Caco-2 (cell line): ENCODE data around the gene CBFA2T2. TPM values are rescaled to one million over a fixed set of nuclear protein-coding genes. Genes with fewer than 3 reads are reported as not detected.

Source experiments
- BruUV-seq: library from RNA; stranded (reverse); fragments of 400-500 nt; replicated peaks from 2 replicates; lab custom pipeline; 2021; lab: Mats Ljungman, UMichigan
- CTCF ChIA-PET: fragments of 300-600 bp; sonication (Branson Sonifier 250); formaldehyde crosslinking; loops from one replicate; lab custom pipeline; 2022; ENCODE audit warnings: antibody characterized with exemption; lab: Charles Lee
- POLR2A ChIA-PET: fragments of 300-600 bp; sonication (Branson Sonifier 250); formaldehyde crosslinking; loops from one replicate; lab custom pipeline; 2022; ENCODE audit warnings: antibody characterized with exemption; lab: Charles Lee
- DNase-seq, 2 experiments: peaks; one replicate each; pipeline versions ENCODE4 v3.0.0 to v3.0.0-alpha.2; 2020 to 2022
- H3K27me3 ChIP-seq: replicated peaks from 2 replicates; pipeline ENCODE4 v1.6.0; 2011; ENCODE audit warnings: low read length; ENCODE audit not compliant: control insufficient read depth, insufficient read depth
- H3K36me3 ChIP-seq: 2 replicates; pipeline ENCODE4 v1.5.1; 2011; ENCODE audit warnings: low read length; ENCODE audit not compliant: control insufficient read depth, insufficient read depth
- H3K4me1 ChIP-seq: fragments of 250-450 bp; sonication (Bioruptor Pico); 2 replicates; pipeline ENCODE4 v1.5.1; 2020; ENCODE audit warnings: mild to moderate bottlenecking
- H3K4me3 ChIP-seq: 2 replicates; pipeline ENCODE4 v1.5.1; 2011; ENCODE audit warnings: low read depth, mild to moderate bottlenecking, control low read depth, low read length
- H3K9me3 ChIP-seq: fragments of 250-450 bp; sonication (Bioruptor Pico); 2 replicates; pipeline ENCODE4 v1.5.1; 2020; ENCODE audit warnings: mild to moderate bottlenecking, moderate library complexity
- H3K27ac Mint-ChIP-seq: one replicate; pipeline ENCODE4 v1.8.0; 2022; ENCODE audit warnings: mixed read lengths; ENCODE audit not compliant: unreplicated experiment
- H3K27me3 Mint-ChIP-seq: one replicate; pipeline ENCODE4 v1.8.0; 2022; ENCODE audit warnings: mixed read lengths; ENCODE audit not compliant: insufficient read depth, unreplicated experiment
- H3K36me3 Mint-ChIP-seq: one replicate; pipeline ENCODE4 v1.8.0; 2022; ENCODE audit warnings: mild to moderate bottlenecking, mixed read lengths; ENCODE audit not compliant: insufficient read depth, unreplicated experiment
- H3K4me1 Mint-ChIP-seq: one replicate; pipeline ENCODE4 v1.8.0; 2022; ENCODE audit warnings: low read depth, mixed read lengths; ENCODE audit not compliant: unreplicated experiment
- H3K4me3 Mint-ChIP-seq: one replicate; pipeline ENCODE4 v1.8.0; 2022; ENCODE audit warnings: mild to moderate bottlenecking, moderate library complexity, mixed read lengths; ENCODE audit not compliant: unreplicated experiment
- H3K9me3 Mint-ChIP-seq: one replicate; pipeline ENCODE4 v1.8.0; 2022; ENCODE audit warnings: mixed read lengths; ENCODE audit not compliant: unreplicated experiment
- CTCF ChIP-seq, 2 experiments: fragments of 200-600 bp in 1 of 2; IDR thresholded peaks; 1 replicate in 1 of 2; 2 replicates in 1 of 2; pipeline versions ENCODE4 v1.5.1 to v1.8.0; 2011 to 2022; ENCODE audit warnings: antibody characterized with exemption in 1 of 2, control low read depth in 1 of 2, inconsistent platforms in 1 of 2, low read depth in 1 of 2, low read length in 1 of 2, mild to moderate bottlenecking in 1 of 2, moderate library complexity in 1 of 2; ENCODE audit not compliant: insufficient read depth in 1 of 2, severe bottlenecking in 1 of 2, unreplicated experiment in 1 of 2
- intact Hi-C: fragments of 100-400 bp; cut with micrococcal nuclease; formaldehyde crosslinking; loops from one replicate; pipeline ENCODE4 v1.10.0; 2022; ENCODE audit not compliant: unreplicated experiment
- total RNA-seq: library from RNA; stranded (reverse); gene quantifications from 2 replicates; pipeline ENCODE4 v1.2.3, GENCODE V29; 2022

Gene CBFA2T2
- total RNA-seq, 1 experiment from 2014 or later, result 30.6 TPM

GRCh38 chr20:33566781-33567603 lies 77.1 kb downstream of the CBFA2T2 start:
- no peaks in the 10 kb centered on the region for H3K36me3 ChIP-seq
- Mint-ChIP-seq H3K4me1 (no peaks in the 10 kb centered on the region), H3K27me3 (no peaks in the 10 kb centered on the region), H3K9me3 (no peaks in the 10 kb centered on the region), H3K4me3 (no peak overlapping the region), H3K27ac (no peak overlapping the region), H3K36me3 (no peaks in the 10 kb centered on the region)
- H3K4me1 ChIP-seq, result no peaks in the 10 kb centered on the region
- no peak overlapping the region for H3K4me3 ChIP-seq
- no peaks in the 10 kb centered on the region for H3K27me3 ChIP-seq
- H3K9me3 ChIP-seq, result no peaks in the 10 kb centered on the region
- no peak for DNase-seq
- TF ChIP-seq CTCF (IDR thresholded peaks at IDR 0.05; ENCODE audit: insufficient read depth in 1 of 2, low read depth in 1 of 2, low read length in 1 of 2, severe bottlenecking in 1 of 2, unreplicated experiment in 1 of 2), result no peak
- CTCF ChIA-PET, result interaction anchor here (0.6 to 0.7 kb wide), 2 partner anchors 10 to 1744 kb away, joined by 3 read pairs; no protein-coding TSS in a partner anchor
- intact Hi-C loops, result no loop called here
- POLR2A ChIA-PET, result no interaction called here
- BruUV-seq, result no TSS peak

GRCh38 chr20:33567949-33568348 lies 78.1 kb downstream of the CBFA2T2 start:
- Mint-ChIP-seq H3K27ac (no peak overlapping the region), H3K9me3 (no peaks in the 10 kb centered on the region), H3K4me1 (no peaks in the 10 kb centered on the region), H3K36me3 (no peaks in the 10 kb centered on the region), H3K4me3 (no peak overlapping the region), H3K27me3 (no peaks in the 10 kb centered on the region)
- no peaks in the 10 kb centered on the region for H3K36me3 ChIP-seq
- TF ChIP-seq CTCF (IDR thresholded peaks at IDR 0.05; ENCODE audit: insufficient read depth in 1 of 2, low read depth in 1 of 2, low read length in 1 of 2, severe bottlenecking in 1 of 2, unreplicated experiment in 1 of 2), result no peak
- no peaks in the 10 kb centered on the region for H3K27me3 ChIP-seq
- ChIA-PET CTCF (interaction anchor here (0.7 kb wide), 1 partner anchor 1745 kb away, joined by 3 read pairs; no protein-coding TSS in a partner anchor), POLR2A (no interaction called here)
- no peaks in the 10 kb centered on the region for H3K9me3 ChIP-seq
- DNase-seq, result no peak
- no peaks in the 10 kb centered on the region for H3K4me1 ChIP-seq
- BruUV-seq, result no TSS peak
- H3K4me3 ChIP-seq, result no peak overlapping the region
- intact Hi-C loops, result no loop called here

GRCh38 chr20:33568378-33568777 lies 78.5 kb downstream of the CBFA2T2 start:
- H3K36me3 Mint-ChIP-seq, result no peaks in the 10 kb centered on the region
- H3K9me3 ChIP-seq, result no peaks in the 10 kb centered on the region
- POLR2A ChIA-PET, result interaction anchor here (0.6 kb wide), 1 partner anchor 90 kb away, joined by 3 read pairs; no protein-coding TSS in a partner anchor
- no peaks in the 10 kb centered on the region for H3K4me1 ChIP-seq
- no peaks in the 10 kb centered on the region for H3K9me3 Mint-ChIP-seq
- H3K27me3 ChIP-seq, result no peaks in the 10 kb centered on the region
- H3K36me3 ChIP-seq, result no peaks in the 10 kb centered on the region
- no peak overlapping the region for H3K27ac Mint-ChIP-seq
- BruUV-seq, result no TSS peak
- H3K27me3 Mint-ChIP-seq, result no peaks in the 10 kb centered on the region
- intact Hi-C loops, result no loop called here
- no peaks in the 10 kb centered on the region for H3K4me1 Mint-ChIP-seq
- H3K4me3 ChIP-seq, result no peak overlapping the region
- DNase-seq, result no peak
- TF ChIP-seq CTCF (IDR thresholded peaks at IDR 0.05; ENCODE audit: insufficient read depth in 1 of 2, low read depth in 1 of 2, low read length in 1 of 2, severe bottlenecking in 1 of 2, unreplicated experiment in 1 of 2), result no peak
- CTCF ChIA-PET, result no interaction called here
- no peak overlapping the region for H3K4me3 Mint-ChIP-seq
